RPMI7951 (cell line): ENCODE data around the gene TRIP6. TPM values are rescaled to one million over a fixed set of nuclear protein-coding genes. Genes with fewer than 3 reads are reported as not detected.

Experiments
- DNase-seq: peaks from one replicate; pipeline ENCODE4 v3.0.0-alpha.2; 2012; ENCODE audit warnings: low read depth
- total RNA-seq: library from RNA; depleted of rRNA; stranded (reverse); fragments of >200 nt; shearing (Covaris generic); gene quantifications from 2 replicates; pipeline ENCODE4 v1.2.3, GENCODE V29; 2014

The TRIP6 gene
- total RNA-seq, 1 experiment from 2014 or later = 43.1 TPM

DNA sequence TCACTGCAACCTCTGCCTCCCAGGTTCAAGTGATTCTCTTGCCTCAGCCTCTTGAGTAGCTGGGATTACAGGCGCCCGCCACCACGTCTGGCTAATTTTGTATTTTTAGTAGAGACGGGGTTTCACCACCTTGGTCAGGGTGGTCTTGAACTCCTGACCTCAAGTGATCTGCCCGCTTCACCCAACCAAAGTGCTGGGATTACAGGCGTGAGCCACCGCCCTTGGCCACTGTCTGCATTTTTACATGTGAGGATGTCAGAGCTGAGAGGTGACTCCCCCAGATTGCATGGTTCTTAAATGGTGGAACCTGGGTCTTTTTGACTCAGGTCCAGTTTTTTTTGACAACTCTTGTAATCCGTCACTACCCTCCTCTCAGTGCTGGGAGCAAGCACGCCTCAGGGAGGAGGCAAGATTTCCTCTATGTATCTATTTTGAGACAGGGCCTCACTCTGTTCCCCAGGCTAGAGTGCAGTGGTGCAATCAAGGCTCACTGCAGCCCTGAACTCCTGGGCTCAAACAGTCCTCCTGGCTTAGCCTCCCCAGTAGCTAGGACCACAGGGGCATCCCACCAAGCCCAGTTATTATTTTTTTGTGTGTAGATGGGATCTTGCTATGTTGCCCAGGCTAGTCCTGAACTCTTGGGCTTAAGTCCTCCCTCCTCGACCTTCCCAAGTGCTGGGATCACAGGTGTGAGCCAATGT is 6.6 kb downstream of the TRIP6 start:
- no peak for DNase-seq

DNA sequence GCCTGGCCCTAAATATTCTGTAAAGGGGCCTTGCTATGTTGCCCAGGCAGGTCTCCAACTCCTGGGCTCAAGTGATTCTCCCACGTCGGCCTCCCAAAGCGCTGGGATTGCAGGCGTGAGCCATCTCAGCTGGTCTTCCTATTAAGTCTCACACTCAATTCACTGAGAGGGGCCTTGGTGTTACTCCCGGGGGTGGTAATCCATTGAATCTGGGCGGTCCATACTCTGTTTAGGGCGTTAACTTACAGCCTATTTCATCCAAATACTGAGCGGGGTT is 7.1 kb downstream of the TRIP6 start:
- DNase-seq = no peak

- DNase-seq = peak; percentile 97
Measured at GRCh38 chr7:100874577-100875355, 7.6 kb downstream of the TRIP6 start, which contains the start of gene SRRT. SRRT (plus strand) TSS chr7:100875103; CDS start chr7:100875591, 488 bp downstream.

GRCh38 chr7:100875356-100875751 is 8.2 kb downstream of the TRIP6 start:
- peak; percentile 32 for DNase-seq

- DNase-seq = no peak
Measured at GRCh38 chr7:100878013-100878412, 10.8 kb downstream of the TRIP6 start.

- no peak for DNase-seq
Measured at GRCh38 chr7:100878685-100879084, 11.5 kb downstream of the TRIP6 start.

- DNase-seq = no peak
Measured at GRCh38 chr7:100879685-100880261, 12.6 kb downstream of the TRIP6 start.

DNA sequence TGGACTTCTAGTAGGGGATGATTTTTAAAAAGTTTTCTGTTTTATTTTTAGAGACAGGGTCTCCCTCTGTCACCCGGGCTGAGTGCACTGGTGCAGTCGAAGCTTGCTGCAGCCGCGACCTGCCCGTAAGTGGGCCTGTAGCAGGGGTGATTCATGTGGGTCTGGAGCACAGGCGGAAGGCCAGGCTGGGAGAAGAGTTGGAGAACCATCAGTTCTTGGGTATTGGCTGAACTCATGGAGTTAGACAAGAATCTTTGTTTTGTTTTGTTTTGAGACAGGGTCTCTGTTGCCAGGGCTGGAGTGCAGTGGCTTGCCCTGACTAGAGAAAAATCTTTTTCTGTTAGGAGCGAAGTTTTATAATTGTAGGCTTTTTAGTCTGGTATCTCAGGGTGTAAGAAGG is 13.5 kb downstream of the TRIP6 start:
- no peak for DNase-seq

DNA sequence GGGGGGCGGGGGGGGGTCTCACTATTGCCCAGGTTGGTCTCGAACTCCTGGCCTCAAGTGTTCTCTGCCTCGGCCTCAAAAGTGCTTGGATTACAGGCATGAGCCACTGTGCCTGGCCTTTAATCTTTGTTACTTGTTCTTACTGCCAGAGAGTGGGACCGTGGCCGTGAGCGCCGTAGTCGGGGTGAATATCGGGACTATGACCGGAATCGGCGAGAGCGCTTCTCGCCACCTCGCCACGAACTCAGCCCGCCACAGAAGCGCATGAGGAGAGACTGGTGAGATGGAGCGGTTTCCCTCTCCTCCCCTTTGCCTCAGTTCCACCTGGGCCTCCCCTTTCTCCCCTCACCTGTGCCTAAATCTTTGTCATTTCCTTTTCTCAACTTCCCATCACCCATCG is 13.9 kb downstream of the TRIP6 start:
- no peak for DNase-seq

DNA sequence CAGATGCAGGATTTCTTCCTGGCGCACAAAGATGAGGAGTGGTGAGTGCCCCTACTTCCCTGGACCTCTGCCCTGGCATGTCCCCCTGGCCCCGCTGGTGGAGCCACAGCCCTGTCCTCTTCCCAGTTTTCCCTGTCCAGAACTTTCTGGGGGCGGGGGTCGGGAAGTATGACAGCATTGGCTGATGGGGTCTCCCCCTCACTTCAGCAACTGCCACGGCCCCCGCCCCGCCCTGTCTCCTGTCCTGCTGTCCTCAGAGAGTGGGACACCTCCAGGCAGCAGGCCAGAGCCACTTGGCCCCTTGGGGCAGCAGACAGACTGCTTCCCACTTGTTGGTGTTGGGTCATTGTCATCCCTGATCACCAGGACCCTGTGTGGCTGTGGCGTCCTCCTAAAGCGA is 15.0 kb downstream of the TRIP6 start:
- no peak for DNase-seq

DNA sequence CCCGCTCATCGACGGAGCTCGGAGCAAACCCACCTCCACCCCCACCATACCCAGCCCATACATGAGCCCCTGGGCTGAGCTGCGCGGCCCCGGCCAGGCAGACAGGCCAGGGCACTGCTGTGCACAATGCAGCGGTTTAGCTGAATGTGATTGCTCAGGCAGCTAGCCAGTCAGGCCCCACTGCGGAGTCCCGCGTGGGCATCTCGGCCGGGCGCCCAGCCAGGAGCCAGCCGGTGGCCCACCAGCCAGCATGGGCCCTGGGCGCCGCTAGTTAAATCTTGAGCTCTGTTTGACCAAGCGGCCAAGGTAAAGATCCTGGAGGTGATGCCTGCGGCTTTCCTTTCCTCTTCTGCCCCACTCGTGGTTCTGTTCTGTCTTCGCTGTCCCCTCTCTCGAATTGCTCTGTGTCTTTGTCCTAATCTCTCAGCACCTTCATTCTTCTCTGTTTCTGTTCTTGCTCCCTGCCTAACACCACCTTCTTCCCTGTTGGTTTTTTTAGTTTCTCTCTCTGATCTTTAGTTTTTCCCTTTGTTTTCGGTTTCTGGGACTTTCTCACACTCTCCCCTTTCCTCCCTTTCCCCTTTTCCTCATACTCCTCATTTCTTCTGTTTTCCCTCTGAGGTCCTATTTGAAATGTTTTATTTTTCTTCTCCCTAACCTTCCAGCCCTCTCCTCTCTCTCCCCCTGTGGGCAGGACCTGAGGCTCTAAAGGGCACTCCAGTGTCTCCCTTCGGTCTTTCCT is 15.8 kb downstream of the TRIP6 start:
- no peak for DNase-seq

GRCh38 chr7:100884736-100885439 is 17.7 kb downstream of the TRIP6 start:
- DNase-seq = no peak

DNA sequence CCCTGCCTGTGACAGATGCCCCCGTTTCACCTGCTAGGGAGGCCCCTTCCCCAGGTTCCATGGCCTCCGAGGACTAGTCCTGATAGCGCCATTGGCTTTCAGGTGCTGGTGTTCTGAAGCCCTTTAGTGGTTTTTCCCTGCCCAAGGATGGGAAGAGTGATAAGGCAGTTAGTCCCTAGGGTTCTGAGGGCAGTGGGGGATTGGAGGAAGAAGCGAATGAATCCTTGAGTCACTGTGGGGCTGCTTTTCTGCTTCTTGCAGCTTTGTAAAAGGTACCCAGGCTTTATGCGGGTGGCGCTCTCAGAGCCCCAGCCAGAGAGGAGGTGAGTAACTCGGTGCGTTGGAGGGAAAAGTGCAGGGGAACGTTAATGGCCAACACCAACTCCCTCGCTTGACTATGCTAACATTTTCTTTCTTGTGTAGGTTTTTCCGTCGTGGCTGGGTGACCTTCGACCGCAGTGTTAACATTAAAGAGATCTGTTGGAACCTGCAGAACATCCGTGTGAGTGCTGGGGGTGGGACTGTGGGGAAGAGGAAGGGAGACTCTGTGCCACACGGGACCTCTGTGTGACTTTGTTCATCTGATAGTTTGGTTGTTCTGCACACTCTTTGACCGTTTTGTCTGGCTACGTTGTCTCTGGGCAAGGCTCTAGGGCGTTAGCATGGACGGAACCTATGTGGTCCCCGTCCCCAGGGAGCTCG is 18.4 kb downstream of the TRIP6 start:
- no peak for DNase-seq

GRCh38 chr7:100886142-100886935 is 19.2 kb downstream of the TRIP6 start:
- no peak for DNase-seq

GRCh38 chr7:100886936-100887515 is 19.8 kb downstream of the TRIP6 start:
- DNase-seq = no peak

GRCh38 chr7:100887516-100888290 is 20.5 kb downstream of the TRIP6 start:
- DNase-seq = no peak

- no peak for DNase-seq
Measured at GRCh38 chr7:100888291-100888987, 21.3 kb downstream of the TRIP6 start.

GRCh38 chr7:100888988-100889750 is 22.0 kb downstream of the TRIP6 start, which contains the start of gene UFSP1:
UFSP1 (minus strand) TSS chr7:100889715; CDS start chr7:100889271, 444 bp downstream.
- DNase-seq = no peak
